Transverse colon (tissue), 3 donors: Measurements from ENCODE around the gene GPC5.

Experiments
- CTCF ChIP-seq, 5 experiments: fragments of 200-600 bp in 3 of 5; fragments of 450-650 bp in 2 of 5; sonication (generic) in 3 of 5; IDR thresholded peaks; 1 replicate in 2 of 5; 2 replicates in 3 of 5; pipeline ENCODE4 v1.5.1; 2016 to 2017; ENCODE audit warnings: antibody characterized with exemption in 5 of 5, inconsistent platforms in 3 of 5, mild to moderate bottlenecking in 2 of 5, moderate library complexity in 1 of 5
- EP300 ChIP-seq: sonication (generic); formaldehyde crosslinking; IDR thresholded peaks from one replicate; pipeline ENCODE4 v1.6.1; 2017; ENCODE audit warnings: antibody characterized with exemption, low read depth

- TF ChIP-seq CTCF (IDR thresholded peaks at IDR 0.05) (no peak), EP300 (no peak)
These were observed 752.2 kb downstream of the GPC5 start for GRCh38 chr13:92150606-92151005.
